Panc1 (cell line): ENCODE results near the gene PJA2. TPM values are rescaled to one million over a fixed set of nuclear protein-coding genes. Genes with fewer than 3 reads are reported as not detected.

Experiments used
- ATAC-seq: fragments of 200-7000 bp; cut with Tn5 transposase; 2 replicates; pipeline ENCODE4 v1.9.1; 2020; ENCODE audit warnings: mild to moderate bottlenecking, moderate library complexity
- BruUV-seq: library from RNA; stranded (reverse); fragments of 400-500 nt; replicated peaks from 2 replicates; lab custom pipeline; 2021; lab: Mats Ljungman, UMichigan
- CTCF ChIA-PET: fragments of 300-600 bp; sonication (Branson Sonifier 250); formaldehyde crosslinking; loops from one replicate; lab custom pipeline; 2022; ENCODE audit warnings: antibody characterized with exemption; lab: Charles Lee
- POLR2A ChIA-PET: fragments of 300-600 bp; sonication (Branson Sonifier 250); formaldehyde crosslinking; loops from one replicate; lab custom pipeline; 2022; ENCODE audit warnings: antibody characterized with exemption; lab: Charles Lee
- DNase-seq: peaks from one replicate; pipeline ENCODE4 v3.0.0-alpha.2; 2010; ENCODE audit warnings: low read depth, low spot score
- H3K27ac ChIP-seq: 2 replicates; pipeline ENCODE4 v1.5.1; 2011; ENCODE audit warnings: mild to moderate bottlenecking, low read length, inconsistent platforms
- H3K27me3 ChIP-seq: fragments of 200-500 bp; sonication (Bioruptor generic); 2 replicates; pipeline ENCODE4 v1.6.0; 2014; ENCODE audit warnings: low read length, inconsistent platforms; ENCODE audit not compliant: control insufficient read depth, insufficient read depth
- H3K36me3 ChIP-seq: fragments of 200-500 bp; sonication (Bioruptor generic); 2 replicates; pipeline ENCODE4 v1.5.1; 2014; ENCODE audit warnings: inconsistent platforms, mild to moderate bottlenecking, low read length, moderate library complexity; ENCODE audit not compliant: control insufficient read depth, insufficient read depth
- H3K4me1 ChIP-seq: 2 replicates; pipeline ENCODE4 v1.5.1; 2011; ENCODE audit warnings: inconsistent platforms, mild to moderate bottlenecking, low read length, moderate library complexity; ENCODE audit not compliant: control insufficient read depth, insufficient read depth
- H3K4me3 ChIP-seq, 2 experiments: 2 replicates each; pipeline ENCODE4 v1.5.1; 2011 to 2012; ENCODE audit warnings: low read depth in 2 of 2, low read length in 2 of 2, mild to moderate bottlenecking in 2 of 2, inconsistent platforms in 1 of 2, moderate library complexity in 1 of 2
- H3K9me3 ChIP-seq: fragments of 200-500 bp; sonication (Bioruptor generic); 2 replicates; pipeline ENCODE4 v1.5.1; 2014; ENCODE audit warnings: low read depth, mild to moderate bottlenecking, inconsistent platforms, low read length, moderate library complexity; ENCODE audit not compliant: control insufficient read depth, insufficient read depth
- POLR2AphosphoS5 ChIP-seq: IDR thresholded peaks from 2 replicates; pipeline ENCODE4 v1.6.1; 2012; ENCODE audit warnings: mild to moderate bottlenecking, low read depth, low read length, moderate library complexity
- SIN3A ChIP-seq: IDR thresholded peaks from 2 replicates; pipeline ENCODE4 v1.6.1; 2012; ENCODE audit warnings: low read depth, mild to moderate bottlenecking, low read length, moderate library complexity, borderline replicate concordance; ENCODE audit not compliant: insufficient read depth
- TCF7L2 ChIP-seq: IDR thresholded peaks from 2 replicates; pipeline ENCODE4 v1.6.1; 2011; ENCODE audit warnings: mild to moderate bottlenecking, low read depth, low read length, inconsistent platforms
- in situ Hi-C: cut with HindIII; loops from 2 replicates; pipeline ENCODE4 v1.10.0; 2016; ENCODE audit warnings: low sequenced_read_pairs, low pct_unique_long_range_greater_than_20kb
- intact Hi-C: fragments of 100-400 bp; cut with micrococcal nuclease; formaldehyde crosslinking; loops from one replicate; pipeline ENCODE4 v1.10.0; 2022; ENCODE audit not compliant: unreplicated experiment
- total RNA-seq: library from RNA; stranded (reverse); gene quantifications from one replicate; pipeline ENCODE4 v1.2.1, GENCODE V29; 2021; ENCODE audit not compliant: unreplicated experiment
- TF ChIP-seq, protein P1 (sequence below), 2 experiments: IDR thresholded peaks; 2 replicates each; pipeline ENCODE4 v1.6.1; 2011 to 2012; ENCODE audit warnings: low read depth in 2 of 2, control low read depth in 1 of 2, low read length in 1 of 2, mild to moderate bottlenecking in 1 of 2, moderate library complexity in 1 of 2; ENCODE audit not compliant: insufficient read depth in 1 of 2
- TF ChIP-seq, protein P2 (sequence below): fragments of 450-650 bp; IDR thresholded peaks from 2 replicates; pipeline ENCODE4 v1.5.1; 2017; ENCODE audit warnings: mild to moderate bottlenecking

The PJA2 gene
- total RNA-seq, 1 experiment from 2014 or later: 33.6 TPM

DNA sequence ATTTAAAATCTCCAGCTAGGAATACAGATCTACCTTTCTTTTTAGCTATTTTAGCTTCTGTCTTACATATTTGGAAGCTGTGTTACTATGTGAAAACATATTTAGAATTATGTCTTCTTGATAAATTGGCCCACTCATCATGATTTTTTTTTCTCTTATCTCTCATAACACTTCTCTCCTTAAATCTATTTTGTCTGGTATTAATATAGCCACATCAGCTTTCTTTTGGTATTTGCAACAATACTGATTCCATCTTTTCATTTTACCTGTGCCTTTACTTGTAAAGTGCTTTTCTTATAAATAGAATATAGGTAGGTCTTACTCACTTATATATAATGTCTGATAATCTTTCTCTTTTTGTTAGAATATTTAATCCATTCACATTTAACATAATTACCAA is 19.6 kb downstream of the PJA2 start:
- H3K4me1 ChIP-seq: no peaks in the 10 kb centered on the region
- no peaks in the 10 kb centered on the region for H3K27me3 ChIP-seq
- ATAC-seq: no peak
- ChIA-PET POLR2A (no interaction called here), CTCF (no interaction called here)
- peaks cover 9% of the 10 kb centered on the region; the same call in 1 of the 2 replicates for H3K9me3 ChIP-seq
- no peak for DNase-seq
- intact Hi-C loops (no loop called here), in situ Hi-C loops (no loop called here)
- no peak overlapping the region for H3K27ac ChIP-seq
- no TSS peak for BruUV-seq
- no peaks in the 10 kb centered on the region; the same call in 1 of the 2 replicates for H3K36me3 ChIP-seq
- TF ChIP-seq, protein P1, sequence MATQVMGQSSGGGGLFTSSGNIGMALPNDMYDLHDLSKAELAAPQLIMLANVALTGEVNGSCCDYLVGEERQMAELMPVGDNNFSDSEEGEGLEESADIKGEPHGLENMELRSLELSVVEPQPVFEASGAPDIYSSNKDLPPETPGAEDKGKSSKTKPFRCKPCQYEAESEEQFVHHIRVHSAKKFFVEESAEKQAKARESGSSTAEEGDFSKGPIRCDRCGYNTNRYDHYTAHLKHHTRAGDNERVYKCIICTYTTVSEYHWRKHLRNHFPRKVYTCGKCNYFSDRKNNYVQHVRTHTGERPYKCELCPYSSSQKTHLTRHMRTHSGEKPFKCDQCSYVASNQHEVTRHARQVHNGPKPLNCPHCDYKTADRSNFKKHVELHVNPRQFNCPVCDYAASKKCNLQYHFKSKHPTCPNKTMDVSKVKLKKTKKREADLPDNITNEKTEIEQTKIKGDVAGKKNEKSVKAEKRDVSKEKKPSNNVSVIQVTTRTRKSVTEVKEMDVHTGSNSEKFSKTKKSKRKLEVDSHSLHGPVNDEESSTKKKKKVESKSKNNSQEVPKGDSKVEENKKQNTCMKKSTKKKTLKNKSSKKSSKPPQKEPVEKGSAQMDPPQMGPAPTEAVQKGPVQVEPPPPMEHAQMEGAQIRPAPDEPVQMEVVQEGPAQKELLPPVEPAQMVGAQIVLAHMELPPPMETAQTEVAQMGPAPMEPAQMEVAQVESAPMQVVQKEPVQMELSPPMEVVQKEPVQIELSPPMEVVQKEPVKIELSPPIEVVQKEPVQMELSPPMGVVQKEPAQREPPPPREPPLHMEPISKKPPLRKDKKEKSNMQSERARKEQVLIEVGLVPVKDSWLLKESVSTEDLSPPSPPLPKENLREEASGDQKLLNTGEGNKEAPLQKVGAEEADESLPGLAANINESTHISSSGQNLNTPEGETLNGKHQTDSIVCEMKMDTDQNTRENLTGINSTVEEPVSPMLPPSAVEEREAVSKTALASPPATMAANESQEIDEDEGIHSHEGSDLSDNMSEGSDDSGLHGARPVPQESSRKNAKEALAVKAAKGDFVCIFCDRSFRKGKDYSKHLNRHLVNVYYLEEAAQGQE (IDR thresholded peaks at IDR 0.05; ENCODE audit: insufficient read depth in 1 of 2, low read depth in 2 of 2, low read length in 1 of 2): no peak
- TF ChIP-seq POLR2AphosphoS5 (no peak), TCF7L2 (no peak), SIN3A (no peak)
- TF ChIP-seq, protein P2, sequence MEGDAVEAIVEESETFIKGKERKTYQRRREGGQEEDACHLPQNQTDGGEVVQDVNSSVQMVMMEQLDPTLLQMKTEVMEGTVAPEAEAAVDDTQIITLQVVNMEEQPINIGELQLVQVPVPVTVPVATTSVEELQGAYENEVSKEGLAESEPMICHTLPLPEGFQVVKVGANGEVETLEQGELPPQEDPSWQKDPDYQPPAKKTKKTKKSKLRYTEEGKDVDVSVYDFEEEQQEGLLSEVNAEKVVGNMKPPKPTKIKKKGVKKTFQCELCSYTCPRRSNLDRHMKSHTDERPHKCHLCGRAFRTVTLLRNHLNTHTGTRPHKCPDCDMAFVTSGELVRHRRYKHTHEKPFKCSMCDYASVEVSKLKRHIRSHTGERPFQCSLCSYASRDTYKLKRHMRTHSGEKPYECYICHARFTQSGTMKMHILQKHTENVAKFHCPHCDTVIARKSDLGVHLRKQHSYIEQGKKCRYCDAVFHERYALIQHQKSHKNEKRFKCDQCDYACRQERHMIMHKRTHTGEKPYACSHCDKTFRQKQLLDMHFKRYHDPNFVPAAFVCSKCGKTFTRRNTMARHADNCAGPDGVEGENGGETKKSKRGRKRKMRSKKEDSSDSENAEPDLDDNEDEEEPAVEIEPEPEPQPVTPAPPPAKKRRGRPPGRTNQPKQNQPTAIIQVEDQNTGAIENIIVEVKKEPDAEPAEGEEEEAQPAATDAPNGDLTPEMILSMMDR: no peak
- no peak overlapping the region for H3K4me3 ChIP-seq

DNA sequence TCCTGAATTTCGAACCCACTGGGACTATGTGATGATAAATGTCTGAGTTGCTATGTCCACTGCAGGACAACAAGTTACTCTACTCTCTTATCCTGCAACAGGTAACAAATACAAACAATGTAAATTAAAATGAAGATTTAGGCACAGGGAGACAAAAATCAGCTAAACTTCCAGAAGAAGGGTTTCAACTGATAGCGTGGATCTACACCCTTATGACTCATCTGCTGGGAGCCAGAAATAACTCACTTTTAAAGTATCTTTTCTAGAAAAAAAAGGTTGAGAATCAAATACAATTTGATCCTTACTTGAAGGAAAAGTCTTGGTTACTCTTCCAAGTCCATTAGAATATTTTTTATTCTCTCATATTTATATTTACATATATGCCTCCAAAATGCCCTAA is 21.4 kb downstream of the PJA2 start:
- Histone ChIP-seq H3K27me3 (no peaks in the 10 kb centered on the region), H3K36me3 (no peaks in the 10 kb centered on the region; the same call in 1 of the 2 replicates), H3K4me3 (no peak overlapping the region), H3K9me3 (peaks cover 9% of the 10 kb centered on the region; the same call in 1 of the 2 replicates), H3K27ac (no peak overlapping the region), H3K4me1 (no peaks in the 10 kb centered on the region)
- ChIA-PET CTCF (no interaction called here), POLR2A (no interaction called here)
- BruUV-seq: no TSS peak
- ATAC-seq (no peak), DNase-seq (no peak)
- TF ChIP-seq TCF7L2: no peak
- no peak for TF ChIP-seq POLR2AphosphoS5
- TF ChIP-seq, protein P2: no peak
- no peak for TF ChIP-seq SIN3A
- TF ChIP-seq, protein P1 (IDR thresholded peaks at IDR 0.05; ENCODE audit: insufficient read depth in 1 of 2, low read depth in 2 of 2, low read length in 1 of 2): no peak
- intact Hi-C loops: no loop called here
- in situ Hi-C loops: no loop called here
